ENCODE results near the gene ATG12. TPM values are rescaled to one million over a fixed set of nuclear protein-coding genes. Genes with fewer than 3 reads are reported as not detected.
"Not testable (repeated sequence)": the region's sequence is repeated elsewhere in the genome, so short reads cannot be mapped to it uniquely, and the experiment has no call there.

The ATG12 gene
- 31.7 and 37.0 TPM in 2 replicates for total RNA-seq

- H3K4me1 Mint-ChIP-seq: peaks cover 53% of the 10 kb centered on the region
- intact Hi-C loops (cut with micrococcal nuclease): loop anchor here (1.0 to 10.0 kb wide), 8 partner anchors 215 to 667 kb away; partner anchors contain the start of genes CCDC112, COMMD10, FEM1C and TMED7
- H3K4me3 Mint-ChIP-seq: peak within 1 kb of the TSS; percentile 98
Measured at GRCh38 chr5:115841382-115842088, at the start of gene ATG12, which contains the start of gene AP3S1. TSS of gene ATG12 (minus strand) at chr5:115841565. CDS start at chr5:115841552, 13 bp downstream. TSS of gene AP3S1 (plus strand) at chr5:115841935. CDS start at chr5:115842038, 103 bp downstream.

GRCh38 chr5:115888027-115888426 lies 46.7 kb upstream of the ATG12 start:
- Mint-ChIP-seq H3K27me3 (no peaks in the 10 kb centered on the region), H3K36me3 (ENCODE audit: low read depth) (peaks cover 5% of the 10 kb centered on the region), H3K4me1 (peaks cover 3% of the 10 kb centered on the region), H3K27ac (no peak overlapping the region), H3K9me3 (no peaks in the 10 kb centered on the region), H3K4me3 (no peak overlapping the region)
- no peak for DNase-seq
- intact Hi-C loops (cut with micrococcal nuclease): no loop called here

More at GRCh38 chr5:115841382-115842088, at the start of gene ATG12, which contains the start of gene AP3S1:
- peak; percentile 98 for DNase-seq
- Mint-ChIP-seq H3K27me3 (peaks cover 9% of the 10 kb centered on the region), H3K27ac (peak within 1 kb of the TSS; percentile 100), H3K9me3 (no peaks in the 10 kb centered on the region), H3K36me3 (ENCODE audit: low read depth) (peaks cover 23% of the 10 kb centered on the region)

GRCh38 chr5:115885208-115885607 lies 43.8 kb upstream of the ATG12 start:
- intact Hi-C loops (cut with micrococcal nuclease); H3K4me1 Mint-ChIP-seq; H3K36me3 Mint-ChIP-seq (ENCODE audit: low read depth); H3K27me3 Mint-ChIP-seq; H3K4me3 Mint-ChIP-seq; H3K27ac Mint-ChIP-seq; DNase-seq: not testable (repeated sequence)
- H3K9me3 Mint-ChIP-seq: peaks cover 16% of the 10 kb centered on the region

GRCh38 chr5:115884704-115885103 lies 43.3 kb upstream of the ATG12 start:
- Mint-ChIP-seq H3K27ac (no peak overlapping the region), H3K36me3 (ENCODE audit: low read depth) (peaks cover 8% of the 10 kb centered on the region), H3K9me3 (peaks cover 16% of the 10 kb centered on the region), H3K4me3 (no peak overlapping the region), H3K27me3 (no peaks in the 10 kb centered on the region), H3K4me1 (peaks cover 3% of the 10 kb centered on the region)
- DNase-seq: no peak
- intact Hi-C loops (cut with micrococcal nuclease): no loop called here

- DNase-seq; H3K27ac Mint-ChIP-seq; H3K4me3 Mint-ChIP-seq; H3K27me3 Mint-ChIP-seq; intact Hi-C loops (cut with micrococcal nuclease); H3K4me1 Mint-ChIP-seq: not testable (repeated sequence)
- Mint-ChIP-seq H3K36me3 (ENCODE audit: low read depth) (peaks cover 15% of the 10 kb centered on the region), H3K9me3 (peaks cover 22% of the 10 kb centered on the region)
Measured at GRCh38 chr5:115882434-115882833, 41.1 kb upstream of the ATG12 start.

GRCh38 chr5:115877342-115877741 lies 36.0 kb upstream of the ATG12 start:
- H3K4me3 Mint-ChIP-seq; intact Hi-C loops (cut with micrococcal nuclease); H3K27me3 Mint-ChIP-seq; DNase-seq; H3K27ac Mint-ChIP-seq; H3K4me1 Mint-ChIP-seq: not testable (repeated sequence)
- Mint-ChIP-seq H3K9me3 (peaks cover 21% of the 10 kb centered on the region), H3K36me3 (ENCODE audit: low read depth) (peaks cover 18% of the 10 kb centered on the region)

- intact Hi-C loops (cut with micrococcal nuclease): no loop called here
- Mint-ChIP-seq H3K4me1 (peaks cover 2% of the 10 kb centered on the region), H3K27ac (no peak overlapping the region), H3K4me3 (no peak overlapping the region), H3K36me3 (ENCODE audit: low read depth) (peaks cover 29% of the 10 kb centered on the region), H3K27me3 (no peaks in the 10 kb centered on the region), H3K9me3 (peaks cover 9% of the 10 kb centered on the region)
- DNase-seq: no peak
Measured at GRCh38 chr5:115875447-115875846, 34.1 kb upstream of the ATG12 start.

GRCh38 chr5:115873392-115873791 lies 32.0 kb upstream of the ATG12 start:
- peaks cover 7% of the 10 kb centered on the region for H3K9me3 Mint-ChIP-seq
- peaks cover 25% of the 10 kb centered on the region for H3K36me3 Mint-ChIP-seq (ENCODE audit: low read depth)
- intact Hi-C loops (cut with micrococcal nuclease): no loop called here
- no peak overlapping the region for H3K27ac Mint-ChIP-seq
- H3K27me3 Mint-ChIP-seq: no peaks in the 10 kb centered on the region
- H3K4me1 Mint-ChIP-seq: peaks cover 2% of the 10 kb centered on the region
- no peak for DNase-seq
- H3K4me3 Mint-ChIP-seq: no peak overlapping the region

GRCh38 chr5:115872447-115872846 lies 31.1 kb upstream of the ATG12 start:
- intact Hi-C loops (cut with micrococcal nuclease): no loop called here
- Mint-ChIP-seq H3K27ac (no peak overlapping the region), H3K36me3 (ENCODE audit: low read depth) (peaks cover 22% of the 10 kb centered on the region), H3K4me1 (peaks cover 2% of the 10 kb centered on the region), H3K27me3 (no peaks in the 10 kb centered on the region), H3K4me3 (no peak overlapping the region), H3K9me3 (no peaks in the 10 kb centered on the region)
- DNase-seq: no peak

- H3K27ac Mint-ChIP-seq: no peak overlapping the region
- H3K4me1 Mint-ChIP-seq: peaks cover 2% of the 10 kb centered on the region
- intact Hi-C loops (cut with micrococcal nuclease): no loop called here
- no peaks in the 10 kb centered on the region for H3K9me3 Mint-ChIP-seq
- no peak overlapping the region for H3K4me3 Mint-ChIP-seq
- peaks cover 14% of the 10 kb centered on the region for H3K36me3 Mint-ChIP-seq (ENCODE audit: low read depth)
- H3K27me3 Mint-ChIP-seq: no peaks in the 10 kb centered on the region
- DNase-seq: no peak
Measured at GRCh38 chr5:115869256-115869795, 28.0 kb upstream of the ATG12 start.

GRCh38 chr5:115859378-115859777 lies 18.0 kb upstream of the ATG12 start:
- intact Hi-C loops (cut with micrococcal nuclease): no loop called here
- Mint-ChIP-seq H3K27me3 (no peaks in the 10 kb centered on the region), H3K36me3 (ENCODE audit: low read depth) (no peaks in the 10 kb centered on the region)

GRCh38 chr5:115858396-115858795 lies 17.0 kb upstream of the ATG12 start:
- Mint-ChIP-seq H3K4me3 (no peak overlapping the region), H3K4me1 (peaks cover 5% of the 10 kb centered on the region), H3K27me3 (no peaks in the 10 kb centered on the region), H3K27ac (no peak overlapping the region), H3K36me3 (ENCODE audit: low read depth) (peaks cover 6% of the 10 kb centered on the region), H3K9me3 (peaks cover 7% of the 10 kb centered on the region)
- intact Hi-C loops (cut with micrococcal nuclease): no loop called here
- DNase-seq: no peak

More at GRCh38 chr5:115859378-115859777, 18.0 kb upstream of the ATG12 start:
- no peak overlapping the region for H3K4me3 Mint-ChIP-seq
- peaks cover 5% of the 10 kb centered on the region for H3K4me1 Mint-ChIP-seq
- DNase-seq: no peak
- no peak overlapping the region for H3K27ac Mint-ChIP-seq
- H3K9me3 Mint-ChIP-seq: no peaks in the 10 kb centered on the region

- Mint-ChIP-seq H3K27ac (no peak overlapping the region), H3K36me3 (ENCODE audit: low read depth) (peaks cover 7% of the 10 kb centered on the region), H3K9me3 (peaks cover 10% of the 10 kb centered on the region), H3K4me1 (peaks cover 8% of the 10 kb centered on the region), H3K27me3 (no peaks in the 10 kb centered on the region), H3K4me3 (no peak overlapping the region)
- intact Hi-C loops (cut with micrococcal nuclease): no loop called here
- no peak for DNase-seq
Measured at GRCh38 chr5:115857626-115858349, 16.4 kb upstream of the ATG12 start.

GRCh38 chr5:115857057-115857479 lies 15.7 kb upstream of the ATG12 start:
- intact Hi-C loops (cut with micrococcal nuclease): no loop called here
- H3K27me3 Mint-ChIP-seq: no peaks in the 10 kb centered on the region
- H3K9me3 Mint-ChIP-seq: peaks cover 10% of the 10 kb centered on the region
- no peak overlapping the region for H3K27ac Mint-ChIP-seq
- peaks cover 8% of the 10 kb centered on the region for H3K4me1 Mint-ChIP-seq
- peaks cover 7% of the 10 kb centered on the region for H3K36me3 Mint-ChIP-seq (ENCODE audit: low read depth)
- no peak overlapping the region for H3K4me3 Mint-ChIP-seq
- DNase-seq: no peak
